ENCODE data around the gene TMEM123. TPM values are rescaled to one million over a fixed set of nuclear protein-coding genes. Genes with fewer than 3 reads are reported as not detected.

Gene TMEM123
- total RNA-seq, 1 experiment from 2014 or later = 166 TPM

GRCh38 chr11:102426570-102426969, 26.0 kb downstream of the TMEM123 start:
- DNase-seq (ENCODE audit: low read depth) = no peak

- DNase-seq (ENCODE audit: low read depth) = no peak
Observed at GRCh38 chr11:102426000-102426399, 26.6 kb downstream of the TMEM123 start.

- DNase-seq (ENCODE audit: low read depth) = no peak
Observed at GRCh38 chr11:102423936-102424335, 28.6 kb downstream of the TMEM123 start.

- no peak for DNase-seq (ENCODE audit: low read depth)
Observed at GRCh38 chr11:102422817-102423712, 29.5 kb downstream of the TMEM123 start.

- no peak for DNase-seq (ENCODE audit: low read depth)
Observed at GRCh38 chr11:102421261-102421660, 31.3 kb downstream of the TMEM123 start.

GRCh38 chr11:102420547-102420946, 32.0 kb downstream of the TMEM123 start:
- DNase-seq (ENCODE audit: low read depth) = no peak

GRCh38 chr11:102419181-102419580, 33.4 kb downstream of the TMEM123 start:
- no peak for DNase-seq (ENCODE audit: low read depth)

- DNase-seq (ENCODE audit: low read depth) = no peak
Observed at GRCh38 chr11:102416976-102417375, 35.6 kb downstream of the TMEM123 start.

- no peak for DNase-seq (ENCODE audit: low read depth)
Observed at GRCh38 chr11:102415304-102415916, 37.2 kb downstream of the TMEM123 start.

GRCh38 chr11:102414559-102414958, 38.0 kb downstream of the TMEM123 start:
- no peak for DNase-seq (ENCODE audit: low read depth)

GRCh38 chr11:102413497-102413896, 39.1 kb downstream of the TMEM123 start:
- DNase-seq (ENCODE audit: low read depth) = no peak

- DNase-seq (ENCODE audit: low read depth) = no peak
Observed at GRCh38 chr11:102411142-102411541, 41.4 kb downstream of the TMEM123 start.

GRCh38 chr11:102410382-102410784, 42.2 kb downstream of the TMEM123 start:
- peak; percentile 50 for DNase-seq (ENCODE audit: low read depth)

- DNase-seq (ENCODE audit: low read depth) = no peak
Observed at GRCh38 chr11:102408339-102408738, 44.2 kb downstream of the TMEM123 start.

- no peak for DNase-seq (ENCODE audit: low read depth)
Observed at GRCh38 chr11:102407901-102408300, 44.7 kb downstream of the TMEM123 start.

GRCh38 chr11:102406099-102406498, 46.5 kb downstream of the TMEM123 start:
- no peak for DNase-seq (ENCODE audit: low read depth)

- DNase-seq (ENCODE audit: low read depth) = no peak
Observed at GRCh38 chr11:102405501-102405900, 47.1 kb downstream of the TMEM123 start.

GRCh38 chr11:102402548-102402947, 50.0 kb downstream of the TMEM123 start:
- DNase-seq (ENCODE audit: low read depth) = no peak

GRCh38 chr11:102401905-102402304, 50.7 kb downstream of the TMEM123 start:
- DNase-seq (ENCODE audit: low read depth) = no peak

GRCh38 chr11:102400603-102401002, 52.0 kb downstream of the TMEM123 start:
- DNase-seq (ENCODE audit: low read depth) = no peak

GRCh38 chr11:102399189-102399588, 53.4 kb downstream of the TMEM123 start:
- no peak for DNase-seq (ENCODE audit: low read depth)

- no peak for DNase-seq (ENCODE audit: low read depth)
Observed at GRCh38 chr11:102398297-102398696, 54.3 kb downstream of the TMEM123 start.
